Neuronal stem cell (in vitro differentiated cells): ENCODE results near the gene CXCL1.

ENCODE experiments used
- DNase-seq: peaks from one replicate; pipeline ENCODE4 v3.0.0-alpha.2; 2013; ENCODE audit warnings: low spot score
- H2AFZ ChIP-seq: one replicate; pipeline ENCODE4 v1.6.1; 2013; ENCODE audit warnings: mild to moderate bottlenecking, low read length, inconsistent platforms
- H2AK5ac ChIP-seq: 2 replicates; pipeline ENCODE4 v1.6.1; 2013; ENCODE audit warnings: low read depth, mild to moderate bottlenecking, inconsistent platforms, low read length, moderate library complexity, mixed read lengths
- H2BK120ac ChIP-seq: 2 replicates; pipeline ENCODE4 v1.6.1; 2013; ENCODE audit warnings: low read depth, mild to moderate bottlenecking, inconsistent platforms, low read length, moderate library complexity, mixed read lengths
- H2BK12ac ChIP-seq: one replicate; pipeline ENCODE4 v1.6.1; 2013; ENCODE audit warnings: low read length, inconsistent platforms
- H2BK15ac ChIP-seq: 2 replicates; pipeline ENCODE4 v1.6.1; 2013; ENCODE audit warnings: mild to moderate bottlenecking, low read length, inconsistent platforms, mixed read lengths
- H2BK5ac ChIP-seq: one replicate; pipeline ENCODE4 v1.6.1; 2013; ENCODE audit warnings: inconsistent platforms, mild to moderate bottlenecking, low read length, moderate library complexity
- H3K14ac ChIP-seq: one replicate; pipeline ENCODE4 v1.6.1; 2013; ENCODE audit warnings: low read length, inconsistent platforms
- H3K18ac ChIP-seq: 2 replicates; pipeline ENCODE4 v1.6.1; 2013; ENCODE audit warnings: low read length, inconsistent platforms
- H3K23ac ChIP-seq: 2 replicates; pipeline ENCODE4 v1.6.1; 2013; ENCODE audit warnings: low read depth, mild to moderate bottlenecking, mixed read lengths, low read length, inconsistent platforms; ENCODE audit not compliant: poor library complexity
- H3K27ac ChIP-seq: replicated peaks from 3 replicates; pipeline ENCODE4 v1.5.1; 2013; ENCODE audit warnings: low read length, inconsistent platforms
- H3K27me3 ChIP-seq, 3 experiments: 2 replicates each; pipeline ENCODE4 v1.6.1; 2013; ENCODE audit warnings: low read length in 3 of 3, mild to moderate bottlenecking in 2 of 3, inconsistent platforms in 1 of 3, low read depth in 1 of 3, mixed read lengths in 1 of 3, moderate library complexity in 1 of 3; ENCODE audit not compliant: control insufficient read depth in 3 of 3, insufficient read depth in 3 of 3
- H3K36me3 ChIP-seq, 2 donors: replicated peaks in 1 of 2; 2 replicates each; pipeline ENCODE4 v1.6.1; 2013; ENCODE audit warnings: low read length in 2 of 2; ENCODE audit not compliant: control insufficient read depth in 2 of 2, insufficient read depth in 2 of 2
- H3K4ac ChIP-seq: 2 replicates; pipeline ENCODE4 v1.6.1; 2013; ENCODE audit warnings: inconsistent platforms, mild to moderate bottlenecking, low read length, moderate library complexity
- H3K4me1 ChIP-seq, 2 donors: 1 replicate in 1 of 2; 2 replicates in 1 of 2; pipeline ENCODE4 v1.6.1; 2013; ENCODE audit warnings: low read length in 2 of 2, low read depth in 1 of 2; ENCODE audit not compliant: control insufficient read depth in 2 of 2, insufficient read depth in 1 of 2
- H3K4me2 ChIP-seq: one replicate; pipeline ENCODE4 v1.6.1; 2013; ENCODE audit warnings: mild to moderate bottlenecking, low read length, inconsistent platforms; ENCODE audit not compliant: insufficient read depth, poor library complexity, severe bottlenecking
- H3K4me3 ChIP-seq, 2 donors: 2 replicates each; pipeline ENCODE4 v1.5.1; 2013; ENCODE audit warnings: low read length in 2 of 2, mild to moderate bottlenecking in 2 of 2, inconsistent platforms in 1 of 2, moderate library complexity in 1 of 2
- H3K79me1 ChIP-seq: one replicate; pipeline ENCODE4 v1.6.1; 2013; ENCODE audit warnings: low read depth, mild to moderate bottlenecking, inconsistent platforms, low read length, moderate library complexity
- H3K9ac ChIP-seq: one replicate; pipeline ENCODE4 v1.6.1; 2013; ENCODE audit warnings: mild to moderate bottlenecking, low read depth, low read length, inconsistent platforms; ENCODE audit not compliant: poor library complexity
- H3K9me3 ChIP-seq, 2 donors: replicated peaks in 1 of 2; 2 replicates each; pipeline versions ENCODE3 to v1.6.1; 2013; ENCODE audit warnings: low read length in 2 of 2, mild to moderate bottlenecking in 2 of 2, inconsistent platforms in 1 of 2, low read depth in 1 of 2, mixed read lengths in 1 of 2, moderate library complexity in 1 of 2; ENCODE audit not compliant: control insufficient read depth in 2 of 2, insufficient read depth in 1 of 2
- H4K8ac ChIP-seq: one replicate; pipeline ENCODE4 v1.6.1; 2013; ENCODE audit warnings: low read depth, mild to moderate bottlenecking, inconsistent platforms, low read length, moderate library complexity
- H4K91ac ChIP-seq: one replicate; pipeline ENCODE4 v1.6.1; 2013; ENCODE audit warnings: low read length, low read depth, mild to moderate bottlenecking, inconsistent platforms; ENCODE audit not compliant: poor library complexity
- WGBS, 2 donors: extraction: QIAGEN DNeasy Blood & Tissue Kit; methylation state at CpG; one replicate each; pipeline ENCODE4 v1.1.7; 2013; ENCODE audit warnings: missing lambda C conversion rate in 2 of 2, mixed read lengths in 1 of 2; ENCODE audit not compliant: insufficient read length in 2 of 2, insufficient replicate concordance in 1 of 2; ENCODE audit errors: extremely low coverage in 2 of 2; 5-methylcytosine and 5-hydroxymethylcytosine counted together

Gene CXCL1

DNA sequence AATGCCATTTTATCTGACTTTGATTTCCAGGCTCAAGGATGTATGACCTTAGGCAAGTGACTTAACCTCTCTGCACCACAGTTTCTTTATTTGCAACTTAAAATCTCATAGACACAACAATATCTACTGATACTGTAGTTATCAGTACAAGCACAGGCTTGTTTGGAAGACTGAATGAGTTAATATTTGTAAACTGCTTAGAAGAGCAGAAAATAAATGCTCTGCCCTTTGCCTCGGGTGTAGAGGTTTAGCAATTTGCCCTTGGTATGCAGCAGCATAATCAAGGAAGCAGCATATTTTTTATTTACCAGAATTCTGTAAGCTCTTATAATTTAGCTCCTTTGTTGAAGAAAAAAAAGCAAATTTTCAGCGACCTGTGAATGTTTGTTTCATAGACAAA, 2.9 kb upstream of the CXCL1 start:
- no peaks in the 10 kb centered on the region for H3K36me3 ChIP-seq
- no peak overlapping the region for H4K8ac ChIP-seq
- no peak overlapping the region for H2AFZ ChIP-seq
- no peak overlapping the region for H3K4ac ChIP-seq
- no peak overlapping the region for H3K14ac ChIP-seq
- no peak overlapping the region for H3K18ac ChIP-seq
- no peak for DNase-seq
- WGBS, 2 donors: no CpG with 5 or more reads among the region's 2 CpGs
- H2BK12ac ChIP-seq: no peak overlapping the region
- no peak overlapping the region for H2BK120ac ChIP-seq
- no peak overlapping the region for H4K91ac ChIP-seq
- no peak overlapping the region for H2AK5ac ChIP-seq
- no peak overlapping the region for H2BK15ac ChIP-seq
- H2BK5ac ChIP-seq: no peak overlapping the region
- H3K9ac ChIP-seq: no peak overlapping the region
- no peak overlapping the region for H3K27ac ChIP-seq
- peaks cover 0 to 21% (median 14%) of the 10 kb centered on the region in 3 experiments for H3K27me3 ChIP-seq
- H3K4me2 ChIP-seq: no peak overlapping the region
- H3K23ac ChIP-seq: no peak overlapping the region
- no peak overlapping the region for H3K4me3 ChIP-seq
- H3K9me3 ChIP-seq: no peaks in the 10 kb centered on the region
- no peaks in the 10 kb centered on the region for H3K79me1 ChIP-seq
- H3K4me1 ChIP-seq: no peaks in the 10 kb centered on the region

- no peak overlapping the region for H3K18ac ChIP-seq
- no peak overlapping the region for H3K4ac ChIP-seq
- H3K27me3 ChIP-seq: peaks cover 0 to 21% (median 21%) of the 10 kb centered on the region in 3 experiments
- no peaks in the 10 kb centered on the region for H3K9me3 ChIP-seq
- no peak overlapping the region for H3K27ac ChIP-seq
- no peak overlapping the region for H3K4me3 ChIP-seq
- H3K79me1 ChIP-seq: no peaks in the 10 kb centered on the region
- H2AFZ ChIP-seq: no peak overlapping the region
- no peak overlapping the region for H3K4me2 ChIP-seq
- no peak overlapping the region for H2AK5ac ChIP-seq
- no peaks in the 10 kb centered on the region for H3K36me3 ChIP-seq
- H3K4me1 ChIP-seq: no peaks in the 10 kb centered on the region
- no peak overlapping the region for H3K14ac ChIP-seq
- H2BK12ac ChIP-seq: no peak overlapping the region
- no CpG with 5 or more reads among the region's 3 CpGs for WGBS, 2 donors
- no peak overlapping the region for H4K8ac ChIP-seq
- H2BK5ac ChIP-seq: no peak overlapping the region
- H3K9ac ChIP-seq: no peak overlapping the region
- no peak overlapping the region for H2BK15ac ChIP-seq
- no peak overlapping the region for H3K23ac ChIP-seq
- no peak for DNase-seq
- no peak overlapping the region for H2BK120ac ChIP-seq
- no peak overlapping the region for H4K91ac ChIP-seq
Observed at GRCh38 chr4:73867783-73868182, 1.4 kb upstream of the CXCL1 start.

DNA sequence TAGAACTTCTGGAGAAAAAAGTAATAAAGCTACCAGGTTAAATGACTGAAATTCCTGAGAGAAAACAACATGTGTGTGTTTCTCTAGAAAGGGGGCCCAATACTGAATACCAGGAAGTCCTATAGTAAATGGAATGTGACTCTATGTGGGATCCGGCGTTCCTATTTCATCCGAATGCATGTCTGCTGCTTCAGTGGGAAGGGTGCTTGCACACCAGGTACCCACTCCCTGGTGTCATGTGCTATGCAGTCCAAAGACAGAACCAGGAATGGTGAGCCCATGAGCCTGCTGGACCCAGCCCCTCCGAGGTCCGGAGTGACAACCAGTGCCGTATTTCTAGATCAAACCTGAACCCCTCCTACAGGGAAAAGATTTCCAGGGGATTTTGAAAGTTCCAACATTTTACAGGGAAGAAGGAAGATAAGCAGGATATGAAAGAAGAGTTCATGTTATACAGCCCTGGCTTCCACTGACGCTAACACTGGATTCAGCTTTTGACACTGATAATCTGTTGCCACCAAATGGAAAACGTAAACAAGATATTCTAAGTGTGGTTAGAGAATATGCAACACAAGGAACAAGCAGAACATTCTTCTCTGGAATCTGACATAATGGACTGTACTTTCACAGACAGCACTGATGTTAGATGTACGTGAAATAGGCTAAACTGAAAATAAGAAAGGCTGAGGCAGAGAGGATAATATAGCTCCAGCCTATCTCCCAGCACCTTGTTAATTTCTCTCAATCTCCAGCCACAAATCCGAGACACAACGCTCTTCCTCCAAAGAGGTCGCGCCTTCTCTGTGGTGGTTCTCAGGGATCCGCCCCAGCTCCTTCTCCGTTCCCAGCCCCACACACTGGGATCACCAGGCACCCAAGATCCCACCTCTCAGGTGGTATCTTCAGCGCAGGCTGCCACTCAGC, 725 bp upstream of the CXCL1 start:
- WGBS, 2 donors: no CpG with 5 or more reads among the region's 16 CpGs
- peak overlapping the region; percentile 66 for H2AFZ ChIP-seq
- H4K91ac ChIP-seq: no peak overlapping the region
- peak overlapping the region in 1 of 2 donors; percentile 85 for H3K4me3 ChIP-seq
- no peaks in the 10 kb centered on the region for H3K9me3 ChIP-seq
- H3K9ac ChIP-seq: no peak overlapping the region
- H2BK15ac ChIP-seq: peak overlapping the region; percentile 27
- peak overlapping the region; percentile 41 for H3K18ac ChIP-seq
- H2BK12ac ChIP-seq: no peak overlapping the region
- H3K4me2 ChIP-seq: peak overlapping the region; percentile 94
- no peak overlapping the region for H3K14ac ChIP-seq
- H3K23ac ChIP-seq: no peak overlapping the region
- no peaks in the 10 kb centered on the region for H3K79me1 ChIP-seq
- H2BK120ac ChIP-seq: no peak overlapping the region
- H2AK5ac ChIP-seq: no peak overlapping the region
- no peak overlapping the region for H4K8ac ChIP-seq
- H3K4me1 ChIP-seq: no peaks in the 10 kb centered on the region
- H3K27ac ChIP-seq: no peak overlapping the region
- no peak overlapping the region for H2BK5ac ChIP-seq
- peaks cover 0 to 21% (median 21%) of the 10 kb centered on the region in 3 experiments for H3K27me3 ChIP-seq
- H3K4ac ChIP-seq: no peak overlapping the region
- peak; percentile 5 for DNase-seq
- H3K36me3 ChIP-seq: no peaks in the 10 kb centered on the region

DNA sequence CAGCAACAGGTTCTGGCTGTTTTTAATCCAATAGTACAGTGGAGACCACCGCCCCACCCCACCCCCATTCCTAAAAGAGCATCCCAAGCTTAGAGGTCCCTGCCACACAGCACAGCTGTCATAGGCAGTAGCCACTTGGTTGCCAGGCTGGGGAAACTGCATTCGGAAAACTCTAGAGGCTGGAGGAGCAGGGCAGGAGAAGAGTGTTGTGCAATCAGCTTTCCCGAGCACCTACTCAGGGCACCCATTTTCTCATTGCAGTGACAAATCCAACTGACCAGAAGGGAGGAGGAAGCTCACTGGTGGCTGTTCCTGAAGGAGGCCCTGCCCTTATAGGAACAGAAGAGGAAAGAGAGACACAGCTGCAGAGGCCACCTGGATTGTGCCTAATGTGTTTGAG, 1.1 kb downstream of the CXCL1 start:
- no peak overlapping the region for H4K8ac ChIP-seq
- no peak overlapping the region for H3K23ac ChIP-seq
- no peak overlapping the region for H3K4me3 ChIP-seq
- H3K27me3 ChIP-seq: peaks cover 0 to 21% (median 21%) of the 10 kb centered on the region in 3 experiments
- H3K4me1 ChIP-seq: no peaks in the 10 kb centered on the region
- H3K4me2 ChIP-seq: no peak overlapping the region
- no peak overlapping the region for H3K14ac ChIP-seq
- H3K36me3 ChIP-seq: no peaks in the 10 kb centered on the region
- H2BK12ac ChIP-seq: no peak overlapping the region
- WGBS, 2 donors: no CpG with 5 or more reads among the region's 3 CpGs
- no peaks in the 10 kb centered on the region for H3K9me3 ChIP-seq
- no peak overlapping the region for H3K27ac ChIP-seq
- H4K91ac ChIP-seq: no peak overlapping the region
- H2AFZ ChIP-seq: no peak overlapping the region
- H3K9ac ChIP-seq: no peak overlapping the region
- no peak overlapping the region for H2BK15ac ChIP-seq
- H2BK5ac ChIP-seq: no peak overlapping the region
- no peak for DNase-seq
- no peak overlapping the region for H2BK120ac ChIP-seq
- no peaks in the 10 kb centered on the region for H3K79me1 ChIP-seq
- H2AK5ac ChIP-seq: no peak overlapping the region
- no peak overlapping the region for H3K4ac ChIP-seq
- H3K18ac ChIP-seq: no peak overlapping the region
